NB4 (cell line): Measurements from ENCODE around the gene CA5A.

Experiments used
- CTCF ChIP-seq: IDR thresholded peaks from one replicate; pipeline ENCODE4 v1.5.1; 2012; ENCODE audit warnings: low read depth, low read length
- MAX ChIP-seq: IDR thresholded peaks from 2 replicates; pipeline ENCODE4 v1.6.1; 2011; ENCODE audit warnings: low read depth, low read length
- MYC ChIP-seq: IDR thresholded peaks from 2 replicates; pipeline ENCODE4 v1.6.1; 2011; ENCODE audit warnings: low read depth, low read length
- POLR2A ChIP-seq: IDR thresholded peaks from 2 replicates; pipeline ENCODE4 v1.6.1; 2011; ENCODE audit warnings: mild to moderate bottlenecking; ENCODE audit not compliant: insufficient read length; ENCODE audit errors: extremely low read depth

DNA sequence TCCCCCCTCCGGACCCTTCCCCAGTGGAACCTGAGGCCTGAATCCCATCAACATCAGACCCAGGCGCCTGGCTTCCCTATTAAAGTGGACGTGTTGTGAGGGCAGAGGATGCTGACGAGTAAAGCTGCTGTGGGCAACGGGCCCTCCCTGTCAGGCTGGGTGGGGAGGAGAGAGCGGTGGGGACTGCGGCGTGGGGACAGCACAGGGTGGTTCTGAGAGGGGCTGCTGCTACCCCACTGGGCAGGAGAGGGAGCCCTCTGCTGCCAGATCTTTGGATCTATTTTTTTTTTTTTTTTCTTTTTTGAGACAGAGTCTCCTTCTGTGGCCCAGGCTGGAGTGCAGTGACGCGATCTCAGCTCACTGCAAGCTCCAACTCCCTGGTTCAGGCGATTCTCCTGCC, 5.9 kb downstream of the CA5A start:
- TF ChIP-seq CTCF, result peak; percentile 42
- no peak for TF ChIP-seq POLR2A
- TF ChIP-seq MAX, result no peak
- no peak for TF ChIP-seq MYC
